Cerebellar cortex (tissue), 1 donor: ENCODE measurements around the gene TMED1.

Source experiments
- DNase-seq: peaks from one replicate; pipeline ENCODE4 v3.0.0-alpha.2; 2015; ENCODE audit warnings: low spot score

Gene TMED1

GRCh38 chr19:10831987-10832938 is 3.7 kb downstream of the TMED1 start:
- no peak for DNase-seq

GRCh38 chr19:10830931-10831779 is 4.9 kb downstream of the TMED1 start:
- no peak for DNase-seq

GRCh38 chr19:10830370-10830769 is 5.6 kb downstream of the TMED1 start:
- no peak for DNase-seq

GRCh38 chr19:10829967-10830366 is 6.0 kb downstream of the TMED1 start:
- no peak for DNase-seq

- DNase-seq = no peak
Observed at GRCh38 chr19:10828981-10829821, 6.8 kb downstream of the TMED1 start.

GRCh38 chr19:10826846-10827245 is 9.2 kb downstream of the TMED1 start:
- no peak for DNase-seq

GRCh38 chr19:10826231-10826630 is 9.8 kb downstream of the TMED1 start:
- DNase-seq = no peak

GRCh38 chr19:10823690-10824089 is 12.3 kb downstream of the TMED1 start:
- no peak for DNase-seq

- no peak for DNase-seq
Observed at GRCh38 chr19:10820173-10820572, 15.8 kb downstream of the TMED1 start.

GRCh38 chr19:10819124-10820060 is 16.6 kb downstream of the TMED1 start:
- DNase-seq = no peak

- DNase-seq = no peak
Observed at GRCh38 chr19:10818301-10819123, 17.5 kb downstream of the TMED1 start.

- DNase-seq = no peak
Observed at GRCh38 chr19:10817291-10818038, 18.5 kb downstream of the TMED1 start.

- DNase-seq = no peak
Observed at GRCh38 chr19:10816691-10817090, 19.3 kb downstream of the TMED1 start.

- no peak for DNase-seq
Observed at GRCh38 chr19:10815969-10816644, 19.9 kb downstream of the TMED1 start.

GRCh38 chr19:10815007-10815536 is 20.9 kb downstream of the TMED1 start:
- no peak for DNase-seq

- DNase-seq = no peak
Observed at GRCh38 chr19:10812902-10813404, 23.1 kb downstream of the TMED1 start.

- no peak for DNase-seq
Observed at GRCh38 chr19:10812196-10812595, 23.8 kb downstream of the TMED1 start.
